ENCODE measurements around the gene CCDC170.

DNA sequence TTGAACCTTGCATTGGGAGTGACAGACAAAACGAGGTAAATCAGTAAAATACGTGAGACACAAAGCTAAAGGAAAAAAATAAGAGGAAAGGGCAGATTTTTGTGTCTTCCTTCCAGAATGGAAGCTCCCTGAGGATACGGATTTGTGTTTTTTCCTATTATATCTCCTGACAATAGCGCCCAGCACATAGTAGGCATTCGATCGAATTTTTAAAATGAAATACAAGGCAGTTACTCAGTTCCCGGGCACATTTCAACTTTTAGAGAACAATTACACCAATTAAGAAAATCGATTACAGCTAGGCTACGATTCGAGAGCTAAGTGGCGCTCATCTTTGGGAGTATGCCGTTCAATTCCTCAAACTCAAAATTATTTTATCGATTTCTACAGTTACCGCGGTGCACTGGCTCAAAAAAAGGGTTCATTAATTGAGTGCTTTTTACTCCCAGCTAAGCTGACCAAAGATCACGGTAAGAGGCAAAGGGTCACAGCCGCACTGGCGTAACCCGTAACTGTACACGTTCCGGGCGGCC is 42.3 kb upstream of the CCDC170 start:
- TF ChIP-seq, protein P1, sequence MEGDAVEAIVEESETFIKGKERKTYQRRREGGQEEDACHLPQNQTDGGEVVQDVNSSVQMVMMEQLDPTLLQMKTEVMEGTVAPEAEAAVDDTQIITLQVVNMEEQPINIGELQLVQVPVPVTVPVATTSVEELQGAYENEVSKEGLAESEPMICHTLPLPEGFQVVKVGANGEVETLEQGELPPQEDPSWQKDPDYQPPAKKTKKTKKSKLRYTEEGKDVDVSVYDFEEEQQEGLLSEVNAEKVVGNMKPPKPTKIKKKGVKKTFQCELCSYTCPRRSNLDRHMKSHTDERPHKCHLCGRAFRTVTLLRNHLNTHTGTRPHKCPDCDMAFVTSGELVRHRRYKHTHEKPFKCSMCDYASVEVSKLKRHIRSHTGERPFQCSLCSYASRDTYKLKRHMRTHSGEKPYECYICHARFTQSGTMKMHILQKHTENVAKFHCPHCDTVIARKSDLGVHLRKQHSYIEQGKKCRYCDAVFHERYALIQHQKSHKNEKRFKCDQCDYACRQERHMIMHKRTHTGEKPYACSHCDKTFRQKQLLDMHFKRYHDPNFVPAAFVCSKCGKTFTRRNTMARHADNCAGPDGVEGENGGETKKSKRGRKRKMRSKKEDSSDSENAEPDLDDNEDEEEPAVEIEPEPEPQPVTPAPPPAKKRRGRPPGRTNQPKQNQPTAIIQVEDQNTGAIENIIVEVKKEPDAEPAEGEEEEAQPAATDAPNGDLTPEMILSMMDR (IDR thresholded peaks at IDR 0.05; ENCODE audit: insufficient read depth, low read depth, low read length) = no peak
- TF ChIP-seq EZH2 (IDR thresholded peaks at IDR 0.05; ENCODE audit: insufficient read depth, low read length) = no peak
